Tibial nerve (tissue), 4 donors: Measurements from ENCODE around the gene KCNE3.

Source experiments
- CTCF ChIP-seq, 5 experiments: fragments of 200-600 bp in 3 of 5; fragments of 450-650 bp in 2 of 5; sonication (generic) in 3 of 5; IDR thresholded peaks; one replicate each; pipeline ENCODE4 v1.5.1; 2016 to 2019; ENCODE audit warnings: antibody characterized with exemption in 5 of 5, mild to moderate bottlenecking in 3 of 5, moderate library complexity in 2 of 5
- EP300 ChIP-seq, 2 donors: sonication (generic); formaldehyde crosslinking; IDR thresholded peaks; one replicate each; pipeline ENCODE4 v1.6.1; 2017; ENCODE audit warnings: antibody characterized with exemption in 2 of 2, mild to moderate bottlenecking in 1 of 2
- POLR2A ChIP-seq, 2 donors: fragments of 450-650 bp; IDR thresholded peaks; one replicate each; pipeline ENCODE4 v1.6.1; 2017; ENCODE audit warnings: antibody characterized with exemption in 2 of 2, mild to moderate bottlenecking in 2 of 2, moderate library complexity in 2 of 2

- no peak for TF ChIP-seq CTCF (IDR thresholded peaks at IDR 0.05)
- TF ChIP-seq POLR2A (IDR thresholded peaks at IDR 0.05) = no peak
- no peak for TF ChIP-seq EP300 (IDR thresholded peaks at IDR 0.05)
Observed at GRCh38 chr11:74478877-74479731, 11.8 kb upstream of the KCNE3 start.
